HG02610 (cell line): ENCODE data around the gene RBKS.

Experiments
- ATAC-seq: cut with Tn5 transposase; IDR thresholded peaks from one replicate; pipeline ENCODE4 v1.9.1; 2021; ENCODE audit warnings: mild to moderate bottlenecking, moderate library complexity; ENCODE audit not compliant: unreplicated experiment

Gene RBKS

DNA sequence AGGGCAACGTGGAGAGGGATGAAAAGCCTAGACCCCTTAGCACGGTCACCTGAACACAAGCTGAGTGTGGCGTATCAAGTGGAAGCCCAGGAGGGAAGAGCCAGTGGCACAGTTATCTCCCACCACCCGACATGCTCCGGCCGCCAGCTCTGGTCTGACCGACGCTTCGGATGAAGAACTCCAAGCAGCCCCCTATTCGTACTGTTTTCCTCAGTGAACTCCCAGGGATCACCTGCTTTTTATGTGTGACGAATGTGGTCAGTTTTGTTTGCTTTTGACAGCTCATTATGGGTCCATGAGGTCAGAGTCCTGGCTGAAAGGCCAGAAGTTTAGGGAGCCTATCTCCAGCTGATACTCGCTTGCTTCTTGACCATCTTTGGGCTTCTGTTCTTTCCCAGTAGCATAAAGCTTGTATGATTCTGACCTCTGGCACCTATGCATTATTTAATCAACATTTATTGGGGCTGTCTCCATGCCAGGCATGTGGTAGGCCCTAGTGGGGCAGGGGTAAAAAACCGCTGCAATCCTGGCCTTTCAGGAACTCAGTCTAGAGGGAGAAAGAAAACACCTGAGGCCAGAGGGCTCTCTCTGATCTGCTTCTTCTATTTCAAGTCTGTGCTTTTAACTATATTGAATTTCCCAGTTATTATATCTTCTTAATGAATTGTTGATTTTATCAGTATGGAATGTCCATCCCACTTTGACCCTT lies 151.7 kb downstream of the RBKS start:
- ATAC-seq, result no peak

DNA sequence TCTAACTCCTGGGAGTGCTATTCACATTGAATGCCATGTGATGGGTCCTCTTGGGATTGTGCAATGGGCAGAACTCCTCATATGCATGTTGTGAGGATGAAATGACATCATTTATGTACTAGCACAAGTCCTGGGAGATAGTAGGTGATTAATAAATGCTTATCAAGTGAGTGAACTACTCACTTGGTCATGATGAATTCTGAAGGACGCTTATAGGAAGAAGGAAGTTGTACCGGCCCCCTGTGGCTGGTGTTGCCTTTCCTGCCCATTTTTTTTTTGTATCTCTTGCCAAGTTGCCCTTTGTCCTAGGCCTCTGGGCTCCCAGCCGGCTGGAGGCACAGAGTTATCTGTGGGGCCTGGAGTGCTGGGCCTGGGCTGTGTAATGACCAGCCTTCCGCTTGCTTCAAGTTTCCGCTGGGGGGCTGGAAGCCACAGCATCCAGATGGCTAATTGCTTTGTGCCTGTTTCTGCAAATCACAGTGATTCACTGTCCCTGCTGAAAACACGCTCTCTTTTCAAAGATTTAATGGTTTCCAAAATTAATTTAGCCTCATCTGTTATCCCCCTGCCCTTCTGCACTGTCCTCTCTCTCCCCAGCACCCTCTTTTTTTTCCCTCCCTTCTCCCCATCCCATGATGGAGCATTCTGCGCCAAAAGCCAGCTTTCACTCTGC lies 152.4 kb downstream of the RBKS start:
- ATAC-seq, result no peak

DNA sequence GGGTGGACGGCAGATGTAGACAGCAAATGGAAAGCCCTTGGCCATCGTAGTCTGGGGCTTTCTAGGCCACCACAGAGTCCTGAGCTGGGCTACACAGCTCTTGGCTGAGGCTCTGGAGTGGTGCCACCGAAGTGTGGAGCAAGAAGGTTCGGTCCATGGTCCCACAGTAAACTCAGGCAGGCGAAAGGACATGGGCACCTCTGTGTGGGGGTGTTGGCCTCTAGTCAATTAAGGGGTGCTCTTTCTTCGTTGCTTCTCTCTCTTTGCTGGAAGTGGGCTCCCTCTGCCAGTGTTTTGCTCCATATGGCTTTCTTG lies 153.3 kb downstream of the RBKS start:
- no peak for ATAC-seq

DNA sequence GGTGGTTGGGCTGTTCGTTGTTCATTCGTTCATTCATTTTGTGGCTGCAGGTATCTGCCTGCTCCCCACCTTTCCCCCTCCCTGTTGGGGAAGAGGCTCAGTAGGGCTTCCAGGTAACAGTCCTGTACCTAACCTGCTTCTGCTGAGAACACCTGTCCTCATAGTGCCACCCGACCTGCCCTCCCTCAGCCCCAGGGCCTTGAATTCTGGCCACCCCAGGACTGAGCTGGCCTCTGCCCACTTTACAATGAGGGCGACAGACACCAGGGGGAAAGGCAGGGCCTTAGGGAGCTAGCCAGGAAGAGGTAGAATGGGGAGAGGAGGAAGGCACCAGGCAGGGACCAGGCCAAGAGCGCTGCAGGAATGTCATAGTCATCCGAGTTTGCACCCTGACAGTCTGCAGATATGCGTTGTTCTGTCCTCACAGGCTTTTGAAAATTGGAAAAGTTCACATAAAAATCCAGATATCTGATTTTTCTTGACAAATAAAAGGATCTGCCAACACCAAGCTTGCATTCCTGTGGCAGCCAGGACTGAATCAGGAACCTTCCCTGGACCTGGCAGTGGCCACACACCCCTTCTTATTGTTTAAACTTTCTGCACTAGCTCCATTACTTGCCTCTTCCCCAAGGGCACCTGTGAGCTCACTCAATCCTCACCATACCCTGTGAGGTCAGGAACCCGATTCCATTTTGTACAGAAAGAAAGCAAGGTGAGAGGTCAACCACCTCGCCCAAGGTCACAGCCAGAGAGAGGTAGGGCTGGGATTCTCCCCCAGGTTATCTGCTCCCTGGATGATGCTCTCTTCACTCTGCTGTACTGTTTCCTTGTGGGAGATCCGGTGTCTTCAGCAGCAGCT lies 153.9 kb downstream of the RBKS start:
- ATAC-seq, result no peak

DNA sequence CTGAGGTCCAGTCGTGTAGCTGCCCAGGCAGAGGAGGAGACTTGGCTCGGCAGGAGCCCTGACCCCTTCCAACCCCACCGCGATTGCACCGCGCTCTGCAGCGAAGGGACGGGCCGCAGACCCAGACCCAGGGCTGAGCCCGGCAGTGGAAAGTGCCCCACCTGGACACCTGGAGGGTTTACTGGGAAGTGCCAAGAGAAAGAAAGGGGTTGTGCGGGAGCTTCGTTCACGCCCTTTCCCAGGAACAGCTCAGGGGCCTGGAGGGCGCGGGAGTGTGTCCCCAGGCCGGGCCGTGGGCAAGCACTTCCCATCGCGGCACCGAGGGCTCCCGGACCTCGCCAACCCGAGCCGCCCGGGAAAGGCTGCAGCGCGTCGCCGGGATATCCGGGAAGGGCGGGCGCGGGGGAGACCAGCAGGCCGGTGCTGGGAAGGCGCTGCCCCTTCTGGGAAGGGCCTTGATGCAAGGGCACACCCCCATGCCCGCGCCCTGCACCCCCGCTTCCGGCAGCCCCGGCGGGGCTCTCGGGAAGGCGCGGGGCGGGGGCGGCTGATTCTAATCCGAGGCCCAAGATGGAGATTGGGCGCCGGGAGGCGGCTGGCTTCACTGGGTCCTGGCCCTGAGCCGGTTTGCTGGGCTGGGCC lies 154.8 kb downstream of the RBKS start:
- no peak for ATAC-seq

DNA sequence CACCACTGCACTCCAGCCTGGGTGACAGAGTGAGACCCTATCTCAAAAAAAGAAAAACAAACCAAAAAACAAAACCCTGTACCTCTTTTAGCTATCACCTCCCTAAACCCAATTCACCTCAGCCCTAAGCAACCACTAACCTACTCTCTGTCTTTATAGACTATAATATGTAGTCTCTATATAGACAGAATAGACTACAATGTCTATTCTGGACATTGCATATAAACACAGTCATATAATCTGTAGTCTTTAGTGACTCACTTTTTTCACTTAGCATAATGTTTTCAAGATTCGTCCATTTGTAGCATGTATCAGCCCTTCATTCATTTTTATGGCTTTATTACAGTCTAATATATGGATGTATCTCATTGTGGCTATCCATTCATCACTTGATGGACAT lies 155.9 kb downstream of the RBKS start:
- no peak for ATAC-seq
